Tibial nerve (tissue), 4 donors: Measurements from ENCODE around the gene BAD.

Experiments used
- CTCF ChIP-seq, 5 experiments: fragments of 200-600 bp in 3 of 5; fragments of 450-650 bp in 2 of 5; sonication (generic) in 3 of 5; IDR thresholded peaks; one replicate each; pipeline ENCODE4 v1.5.1; 2016 to 2019; ENCODE audit warnings: antibody characterized with exemption in 5 of 5, mild to moderate bottlenecking in 3 of 5, moderate library complexity in 2 of 5
- EP300 ChIP-seq, 2 donors: sonication (generic); formaldehyde crosslinking; IDR thresholded peaks; one replicate each; pipeline ENCODE4 v1.6.1; 2017; ENCODE audit warnings: antibody characterized with exemption in 2 of 2, mild to moderate bottlenecking in 1 of 2

DNA sequence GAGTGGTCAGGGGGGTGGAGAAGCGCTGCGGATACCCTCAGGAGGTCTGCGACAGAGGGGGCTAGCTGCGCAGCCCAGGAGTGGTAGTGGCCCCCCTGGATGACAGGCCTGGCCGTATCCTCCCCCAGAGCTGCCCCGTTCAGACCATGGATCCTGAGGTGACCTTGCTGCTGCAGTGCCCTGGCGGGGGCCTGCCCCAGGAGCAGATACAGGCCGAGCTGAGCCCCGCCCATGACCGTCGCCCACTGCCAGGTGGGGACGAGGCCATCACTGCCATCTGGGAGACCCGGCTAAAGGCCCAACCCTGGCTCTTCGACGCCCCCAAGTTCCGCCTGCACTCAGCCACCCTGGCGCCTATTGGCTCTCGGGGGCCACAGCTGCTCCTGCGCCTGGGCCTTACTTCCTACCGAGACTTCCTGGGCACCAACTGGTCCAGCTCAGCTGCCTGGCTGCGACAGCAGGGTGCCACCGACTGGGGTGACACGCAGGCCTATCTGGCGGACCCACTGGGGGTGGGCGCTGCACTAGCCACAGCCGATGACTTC is 57.9 kb downstream of the BAD start:
- no peak for TF ChIP-seq CTCF (IDR thresholded peaks at IDR 0.05)
- no peak for TF ChIP-seq EP300 (IDR thresholded peaks at IDR 0.05)
